ENCODE data around the gene FAM193A.

Gene FAM193A

GRCh38 chr4:2741626-2742025, 205.2 kb downstream of the FAM193A start:
- TF ChIP-seq ZNF70 (CRISPR knock-in tag; IDR thresholded peaks at IDR 0.05) (no peak), CSRNP3 (CRISPR knock-in tag; IDR thresholded peaks at IDR 0.05) (no peak), SNAI2 (CRISPR knock-in tag; IDR thresholded peaks at IDR 0.05) (no peak), BACH2 (CRISPR knock-in tag; IDR thresholded peaks at IDR 0.05; ENCODE audit: borderline replicate concordance) (no peak), GLIS3 (CRISPR knock-in tag; IDR thresholded peaks at IDR 0.05) (no peak), ZNF565 (CRISPR knock-in tag; conservative IDR thresholded peaks at IDR 0.05; ENCODE audit: low read depth) (no peak), TOX (CRISPR knock-in tag; IDR thresholded peaks at IDR 0.05; ENCODE audit: borderline replicate concordance) (no peak), ZFP3 (CRISPR knock-in tag; IDR thresholded peaks at IDR 0.05) (no peak), OSR1 (CRISPR knock-in tag; IDR thresholded peaks at IDR 0.05) (no peak), ZC3H10 (CRISPR knock-in tag; IDR thresholded peaks at IDR 0.05) (no peak), PATZ1 (CRISPR knock-in tag; IDR thresholded peaks at IDR 0.05; ENCODE audit: borderline replicate concordance) (no peak), CSDC2 (CRISPR knock-in tag; IDR thresholded peaks at IDR 0.05) (no peak), CREB5 (CRISPR knock-in tag; IDR thresholded peaks at IDR 0.05; ENCODE audit: low read depth) (no peak), POU6F1 (CRISPR knock-in tag; IDR thresholded peaks at IDR 0.05; ENCODE audit: borderline replicate concordance, low read depth) (no peak), ISL1 (CRISPR knock-in tag; IDR thresholded peaks at IDR 0.05) (no peak)
- ATAC-seq, result peak; percentile 8; the same call in 2 of the 3 replicates

- no peak for TF ChIP-seq BACH2 (CRISPR knock-in tag; IDR thresholded peaks at IDR 0.05; ENCODE audit: borderline replicate concordance)
- ATAC-seq, result no peak
Measured at GRCh38 chr4:2742081-2742822, 205.8 kb downstream of the FAM193A start.

GRCh38 chr4:2742823-2743517, 206.5 kb downstream of the FAM193A start:
- ATAC-seq, result no peak
- TF ChIP-seq ARNTL (CRISPR knock-in tag; IDR thresholded peaks at IDR 0.05; ENCODE audit: borderline replicate concordance, low read depth) (no peak), TSHZ2 (CRISPR knock-in tag; IDR thresholded peaks at IDR 0.05) (no peak), ZNF8 (CRISPR knock-in tag; IDR thresholded peaks at IDR 0.05) (no peak), ZC3H10 (CRISPR knock-in tag; IDR thresholded peaks at IDR 0.05) (no peak), SNAI2 (CRISPR knock-in tag; IDR thresholded peaks at IDR 0.05) (no peak), ZNF70 (CRISPR knock-in tag; IDR thresholded peaks at IDR 0.05) (no peak)
